ENCODE data around the gene SPDYE6.
"Not testable (repeated sequence)": the region's sequence is repeated elsewhere in the genome, so short reads cannot be mapped to it uniquely, and the experiment has no call there.

Gene SPDYE6

GRCh38 chr7:102317231-102318059 lies 38.8 kb downstream of the SPDYE6 start:
- DNase-seq (ENCODE audit: low read depth in 2 of 2), result no peak

- DNase-seq (ENCODE audit: low read depth in 2 of 2), result no peak
Observed at GRCh38 chr7:102313997-102314780, 42.1 kb downstream of the SPDYE6 start.

DNA sequence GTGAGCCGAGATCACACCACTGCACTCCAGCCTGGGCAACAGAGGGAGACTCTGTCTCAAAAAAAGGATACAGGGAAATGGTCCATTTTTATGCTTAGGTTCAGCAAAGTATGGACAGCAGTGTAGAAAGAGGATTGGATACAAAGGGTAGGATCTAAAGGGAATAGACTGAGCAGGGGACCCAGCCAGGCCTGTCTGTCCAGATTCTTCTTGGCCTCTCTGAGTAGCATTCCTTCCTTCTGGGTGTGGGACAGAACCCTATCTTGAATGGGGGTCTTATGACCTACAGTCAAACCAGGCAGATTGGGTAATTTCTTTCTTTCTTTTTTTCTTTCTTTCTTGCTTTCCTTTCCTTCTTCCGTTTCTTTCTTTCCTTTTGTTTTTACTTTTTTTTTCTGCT lies 43.9 kb downstream of the SPDYE6 start:
- no peak for DNase-seq (ENCODE audit: low read depth in 2 of 2)

DNA sequence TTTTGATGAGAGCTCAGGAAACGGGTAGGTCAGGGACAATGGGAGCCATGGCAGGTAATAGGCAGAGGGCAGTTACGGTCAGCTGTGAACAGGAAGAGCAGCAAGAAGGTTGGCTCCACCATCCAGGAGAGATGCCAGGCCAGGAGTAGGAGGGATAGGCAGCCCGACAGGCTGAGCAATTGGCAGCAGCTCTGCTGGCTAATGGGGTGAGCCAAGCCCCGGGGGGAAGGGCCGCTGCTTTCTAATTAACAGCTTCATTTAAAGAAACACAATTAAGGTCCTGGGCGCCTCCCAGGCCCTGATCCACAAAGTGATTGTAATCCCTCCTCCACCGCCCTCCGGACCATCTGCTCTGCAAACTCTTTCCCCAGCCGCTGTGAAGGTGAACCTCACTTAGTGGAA lies 45.8 kb downstream of the SPDYE6 start:
- DNase-seq (ENCODE audit: low read depth in 2 of 2), result no peak

- DNase-seq (ENCODE audit: low read depth in 2 of 2), result no peak
Observed at GRCh38 chr7:102306916-102307677, 49.1 kb downstream of the SPDYE6 start.

DNA sequence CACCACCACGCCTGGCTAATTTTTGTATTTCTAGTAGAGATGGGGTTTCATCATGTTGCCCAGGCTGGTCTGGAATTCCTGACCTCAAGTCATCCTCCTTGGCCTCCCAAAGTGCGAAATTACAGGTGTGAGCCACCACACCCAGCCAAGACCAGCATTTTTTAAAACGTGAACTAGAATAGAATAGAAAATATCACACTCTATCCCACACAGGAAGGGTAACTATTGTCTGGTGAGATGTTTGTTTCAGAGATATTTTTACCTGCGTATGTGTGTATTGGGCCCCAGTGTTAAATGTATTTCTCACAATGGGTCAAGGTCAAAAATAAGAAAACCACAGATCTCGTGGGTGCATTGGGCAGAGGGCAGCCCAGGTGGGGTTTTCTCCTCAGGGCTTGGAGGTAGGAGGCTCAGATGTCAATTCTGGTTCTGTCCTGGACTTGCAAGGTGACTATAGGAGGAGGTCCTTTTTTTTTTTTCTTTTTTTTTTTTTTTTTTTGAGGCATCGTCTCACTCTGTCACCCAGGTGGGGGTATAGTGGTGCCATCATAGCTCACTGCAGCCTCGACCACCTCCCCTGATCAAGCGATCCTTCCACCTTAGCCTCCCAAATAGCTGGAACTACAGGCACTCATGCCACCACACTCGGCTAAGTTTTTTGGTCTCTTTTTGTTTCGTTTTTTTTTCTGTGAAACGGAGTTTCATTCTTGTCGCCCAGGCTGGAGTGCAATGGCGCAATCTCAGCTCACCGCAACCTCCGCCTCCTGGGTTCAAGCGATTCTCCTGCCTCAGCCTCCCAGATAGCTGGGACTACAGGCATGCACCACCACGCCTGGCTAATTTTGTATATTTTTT lies 50.6 kb downstream of the SPDYE6 start:
- no peak for DNase-seq (ENCODE audit: low read depth in 2 of 2)

DNA sequence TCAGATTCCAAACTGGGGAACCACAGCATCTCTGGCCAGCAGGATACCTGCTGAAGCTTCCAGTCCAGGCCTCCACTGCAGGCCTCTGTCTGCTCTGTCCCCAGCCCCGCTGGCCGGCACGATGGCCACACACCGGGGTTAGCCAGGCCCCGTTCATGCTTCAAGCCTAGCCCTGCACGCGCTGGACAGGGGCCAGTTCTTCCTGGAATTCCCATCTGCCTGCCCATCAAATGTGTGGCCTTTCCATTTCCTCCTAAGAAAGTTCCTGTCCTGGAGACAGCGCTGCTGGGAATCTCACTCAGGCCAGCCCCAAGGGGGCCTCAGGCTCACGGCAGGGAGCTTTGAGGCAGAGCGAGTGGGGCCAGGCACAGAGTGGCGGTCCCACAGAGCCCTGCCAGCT lies 51.6 kb downstream of the SPDYE6 start:
- no peak for DNase-seq (ENCODE audit: low read depth in 2 of 2)

- DNase-seq (ENCODE audit: low read depth in 2 of 2), result no peak
Observed at GRCh38 chr7:102303669-102304422, 52.4 kb downstream of the SPDYE6 start.

DNA sequence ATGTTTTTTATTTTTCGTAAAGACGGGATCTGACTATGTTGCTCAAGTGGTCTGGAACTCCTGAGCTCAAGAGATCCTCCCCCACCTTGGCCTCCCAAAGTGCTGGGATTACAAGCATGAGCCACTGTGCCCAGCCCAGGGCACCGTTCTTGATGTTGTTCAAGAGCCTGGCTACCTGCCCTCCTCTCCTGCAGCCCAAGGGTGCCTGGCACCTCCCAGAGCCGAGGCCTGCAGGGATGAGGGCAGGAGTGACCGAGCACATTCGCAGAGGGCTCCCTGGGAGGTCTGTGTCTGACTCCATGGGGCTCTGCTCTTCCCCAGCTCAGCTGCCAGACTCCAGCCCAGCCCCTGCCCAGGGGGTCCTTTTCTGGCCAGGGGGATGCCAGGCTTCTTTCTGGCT lies 54.2 kb downstream of the SPDYE6 start:
- no peak for DNase-seq (ENCODE audit: low read depth in 2 of 2)

GRCh38 chr7:102301367-102301766 lies 54.9 kb downstream of the SPDYE6 start:
- DNase-seq (ENCODE audit: low read depth in 2 of 2), result not testable (repeated sequence)

GRCh38 chr7:102300643-102301221 lies 55.5 kb downstream of the SPDYE6 start:
- DNase-seq (ENCODE audit: low read depth in 2 of 2), result no peak

DNA sequence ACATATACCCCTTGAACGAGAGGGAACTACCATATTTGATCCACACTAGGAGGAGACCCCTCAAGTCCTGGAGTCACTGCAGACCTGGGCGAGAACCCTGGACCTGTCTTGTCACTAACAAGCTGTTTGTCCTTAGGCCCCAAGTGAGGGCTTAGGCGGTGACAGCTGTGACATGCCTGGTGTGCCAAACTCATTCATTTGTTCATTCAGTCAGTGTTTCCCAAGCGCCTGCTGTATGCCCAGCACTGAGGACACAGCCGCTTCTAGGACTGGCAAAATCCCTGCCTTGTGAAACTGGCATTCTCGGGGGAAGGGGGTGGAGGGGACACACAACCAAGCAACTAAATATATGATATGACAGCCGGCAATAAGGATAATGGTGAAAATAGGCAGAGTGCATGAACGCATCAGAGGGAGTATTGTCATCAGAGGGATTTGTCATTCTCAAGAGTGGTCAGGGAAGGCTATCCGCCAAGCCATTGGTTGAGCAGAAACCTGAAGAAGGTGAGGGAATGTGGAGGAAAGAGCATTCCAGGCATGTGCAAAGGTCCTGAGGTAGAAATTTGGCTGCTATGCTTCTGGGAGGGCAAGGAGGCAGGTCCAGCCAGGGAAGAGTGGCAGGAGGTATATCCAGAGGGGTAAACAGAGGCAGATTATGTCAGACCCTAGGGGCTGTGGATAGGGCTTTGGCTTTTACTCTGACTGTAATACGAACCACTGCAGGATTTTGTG lies 58.6 kb downstream of the SPDYE6 start:
- DNase-seq (ENCODE audit: low read depth in 2 of 2), result no peak

GRCh38 chr7:102296514-102296913 lies 59.7 kb downstream of the SPDYE6 start:
- no peak for DNase-seq (ENCODE audit: low read depth in 2 of 2)

- no peak for DNase-seq (ENCODE audit: low read depth in 2 of 2)
Observed at GRCh38 chr7:102296179-102296438, 60.1 kb downstream of the SPDYE6 start.
